Measurements from ENCODE around the gene NAA10. TPM values are rescaled to one million over a fixed set of nuclear protein-coding genes. Genes with fewer than 3 reads are reported as not detected.

NAA10 gene
- total RNA-seq, 1 donor from 2014 or later = 73.6 TPM

GRCh38 chrX:153883163-153883843 is 51.5 kb downstream of the NAA10 start:
- no peak for ATAC-seq

GRCh38 chrX:153882557-153882956 is 52.3 kb downstream of the NAA10 start:
- no peak for ATAC-seq

- ATAC-seq = no peak
These were observed 52.7 kb downstream of the NAA10 start for GRCh38 chrX:153882086-153882498.

GRCh38 chrX:153881281-153881680 is 53.6 kb downstream of the NAA10 start:
- no peak for ATAC-seq

- ATAC-seq = no peak
These were observed 54.4 kb downstream of the NAA10 start for GRCh38 chrX:153880440-153880815.

GRCh38 chrX:153879741-153880439 is 54.9 kb downstream of the NAA10 start:
- ATAC-seq = no peak

Other genes starting within 250 kb of the NAA10 start
- gene SLC6A8, start 247.1 kb downstream of the NAA10 start, total RNA-seq = 62.0 TPM
- 191 TPM for gene BCAP31, start 210.7 kb downstream of the NAA10 start, total RNA-seq
- 2.5 TPM for gene ABCD1, start 210.2 kb downstream of the NAA10 start, total RNA-seq
- gene PLXNB3, start 170.8 kb downstream of the NAA10 start, total RNA-seq = 11.2 TPM
- gene SRPK3, start 154.0 kb downstream of the NAA10 start, total RNA-seq = 0.12 TPM
- gene IDH3G, start 140.7 kb downstream of the NAA10 start, total RNA-seq = 32.6 TPM
- 168 TPM for gene SSR4, start 140.4 kb downstream of the NAA10 start, total RNA-seq
- 0.68 TPM for gene PDZD4, start 104.5 kb downstream of the NAA10 start, total RNA-seq
- 0.80 TPM for gene L1CAM, start 48.9 kb downstream of the NAA10 start, total RNA-seq
- gene AVPR2, start 30.4 kb downstream of the NAA10 start, total RNA-seq = 0.20 TPM
- 7.5 TPM for gene ARHGAP4, start 8.8 kb downstream of the NAA10 start, total RNA-seq
- 0.52 TPM for gene RENBP, start 9.6 kb upstream of the NAA10 start, total RNA-seq
- 33.0 TPM for gene HCFC1, start 36.8 kb upstream of the NAA10 start, total RNA-seq
- gene TMEM187, start 37.7 kb upstream of the NAA10 start, total RNA-seq = 5.1 TPM
- 97.8 TPM for gene IRAK1, start 84.9 kb upstream of the NAA10 start, total RNA-seq
- gene MECP2, start 162.7 kb upstream of the NAA10 start, total RNA-seq = 25.1 TPM
- gene OPN1LW, start 209.2 kb upstream of the NAA10 start, total RNA-seq = not detected
- gene OPN1MW, start 247.6 kb upstream of the NAA10 start, total RNA-seq = not detected